Measurements from ENCODE around the gene GRM7.

Gene GRM7

GRCh38 chr3:7607676-7608075 lies 746.8 kb downstream of the GRM7 start:
- DNase-seq = no peak

GRCh38 chr3:7610634-7611033 lies 749.7 kb downstream of the GRM7 start:
- no peak for DNase-seq

- DNase-seq = no peak
These were observed 754.1 kb downstream of the GRM7 start for GRCh38 chr3:7615043-7615442.

- no peak for DNase-seq
These were observed 757.7 kb downstream of the GRM7 start for GRCh38 chr3:7618606-7619005.

GRCh38 chr3:7620401-7620800 lies 759.5 kb downstream of the GRM7 start:
- no peak for DNase-seq

- DNase-seq = no peak
These were observed 760.2 kb downstream of the GRM7 start for GRCh38 chr3:7621046-7621630.

GRCh38 chr3:7621651-7622050 lies 760.7 kb downstream of the GRM7 start:
- no peak for DNase-seq

GRCh38 chr3:7625021-7625420 lies 764.1 kb downstream of the GRM7 start:
- DNase-seq = no peak

- no peak for DNase-seq
These were observed 769.5 kb downstream of the GRM7 start for GRCh38 chr3:7630351-7630911.

GRCh38 chr3:7630925-7631324 lies 770.0 kb downstream of the GRM7 start:
- DNase-seq = no peak

GRCh38 chr3:7632305-7632704 lies 771.4 kb downstream of the GRM7 start:
- no peak for DNase-seq

GRCh38 chr3:7637694-7638093 lies 776.8 kb downstream of the GRM7 start:
- DNase-seq = no peak

GRCh38 chr3:7638103-7638502 lies 777.2 kb downstream of the GRM7 start:
- no peak for DNase-seq

GRCh38 chr3:7640787-7641186 lies 779.9 kb downstream of the GRM7 start:
- no peak for DNase-seq

- DNase-seq = no peak
These were observed 785.9 kb downstream of the GRM7 start for GRCh38 chr3:7646851-7647250.

- DNase-seq = no peak
These were observed 789.6 kb downstream of the GRM7 start for GRCh38 chr3:7650466-7650865.

- DNase-seq = no peak
These were observed 790.4 kb downstream of the GRM7 start for GRCh38 chr3:7651274-7651673.

- DNase-seq = no peak
These were observed 796.5 kb downstream of the GRM7 start for GRCh38 chr3:7657214-7658112.

- no peak for DNase-seq
These were observed 797.4 kb downstream of the GRM7 start for GRCh38 chr3:7658294-7658693.

GRCh38 chr3:7659079-7659478 lies 798.2 kb downstream of the GRM7 start:
- DNase-seq = no peak

GRCh38 chr3:7663771-7664170 lies 802.9 kb downstream of the GRM7 start:
- DNase-seq = no peak

- DNase-seq = no peak
These were observed 806.9 kb downstream of the GRM7 start for GRCh38 chr3:7667774-7668173.

GRCh38 chr3:7669641-7670040 lies 808.7 kb downstream of the GRM7 start:
- DNase-seq = peak; percentile 47

GRCh38 chr3:7678521-7678920 lies 817.6 kb downstream of the GRM7 start:
- no peak for DNase-seq

All from midbrain (tissue), 1 donor.